ENCODE data around the gene PIGT. TPM values are rescaled to one million over a fixed set of nuclear protein-coding genes. Genes with fewer than 3 reads are reported as not detected.
A peak's percentile ranks its signal among the peaks of the same experiment; 100 is the strongest.
"Not testable (repeated sequence)": the region's sequence is repeated elsewhere in the genome, so short reads cannot be mapped to it uniquely, and the experiment has no call there.

Gene PIGT
- total RNA-seq, 2 donors from 2014 or later = 104 to 129 TPM

GRCh38 chr20:45449528-45449927, 33.6 kb downstream of the PIGT start:
- intact Hi-C loops (cut with DNase I) = loop anchor here in 1 of 2 donors (5.0 kb wide), 1 partner anchor 132 kb away; no protein-coding TSS in a partner anchor
- DNase-seq (no peak), ATAC-seq (peak in 1 of 2 donors; percentile 22)

GRCh38 chr20:45450097-45450818, 34.3 kb downstream of the PIGT start:
- intact Hi-C loops (cut with DNase I) = loop anchor here (1.0 to 10.0 kb wide), 2 partner anchors 131 to 325 kb away; no protein-coding TSS in a partner anchor
- no peak for DNase-seq
- peak in 1 of 2 donors; percentile 36 for ATAC-seq

GRCh38 chr20:45452238-45452637, 36.3 kb downstream of the PIGT start:
- DNase-seq (no peak), ATAC-seq (no peak)
- intact Hi-C loops (cut with DNase I) = loop anchor here in 1 of 2 donors (10.0 kb wide), 1 partner anchor 323 kb away; no protein-coding TSS in a partner anchor

- DNase-seq (no peak), ATAC-seq (no peak)
- intact Hi-C loops (cut with DNase I) = loop anchor here in 1 of 2 donors (10.0 kb wide), 1 partner anchor 322 kb away; no protein-coding TSS in a partner anchor
These were observed 37.1 kb downstream of the PIGT start for GRCh38 chr20:45452772-45453691.

GRCh38 chr20:45456632-45457031, 40.7 kb downstream of the PIGT start:
- DNase-seq (no peak), ATAC-seq (no peak)
- intact Hi-C loops (cut with DNase I) = loop anchor here (2.0 to 10.0 kb wide), 2 partner anchors 314 to 318 kb away; no protein-coding TSS in a partner anchor

GRCh38 chr20:45459606-45460005, 43.7 kb downstream of the PIGT start:
- intact Hi-C loops (cut with DNase I) = loop anchor here in 1 of 2 donors (10.0 kb wide), 1 partner anchor 315 kb away; no protein-coding TSS in a partner anchor
- no peak for DNase-seq
- no peak for ATAC-seq

GRCh38 chr20:45461225-45461624, 45.3 kb downstream of the PIGT start:
- ATAC-seq = no peak
- intact Hi-C loops (cut with DNase I) = no loop called here
- DNase-seq = no peak

- no peak for DNase-seq
- ATAC-seq = no peak
- intact Hi-C loops (cut with DNase I) = no loop called here
These were observed 47.0 kb downstream of the PIGT start for GRCh38 chr20:45462711-45463509.

GRCh38 chr20:45463709-45464108, 47.8 kb downstream of the PIGT start:
- intact Hi-C loops (cut with DNase I) = no loop called here
- no peak for DNase-seq
- no peak for ATAC-seq

- no peak for ATAC-seq
- intact Hi-C loops (cut with DNase I) = no loop called here
- DNase-seq = no peak
These were observed 49.7 kb downstream of the PIGT start for GRCh38 chr20:45465491-45466266.

GRCh38 chr20:45467172-45467571, 51.2 kb downstream of the PIGT start:
- ATAC-seq (no peak), DNase-seq (no peak)
- intact Hi-C loops (cut with DNase I) = no loop called here

GRCh38 chr20:45467861-45468260, 51.9 kb downstream of the PIGT start:
- ATAC-seq = no peak
- DNase-seq = no peak
- intact Hi-C loops (cut with DNase I) = no loop called here

GRCh38 chr20:45469336-45470261, 53.7 kb downstream of the PIGT start, which contains the start of gene WFDC2:
Gene WFDC2 (plus strand): TSS chr20:45469753. CDS start chr20:45469782, 29 bp downstream.
- no peak for DNase-seq
- intact Hi-C loops (cut with DNase I) = no loop called here
- peak; percentile 40 to 66 for ATAC-seq

GRCh38 chr20:45470262-45470931, 54.5 kb downstream of the PIGT start:
- intact Hi-C loops (cut with DNase I) = no loop called here
- ATAC-seq (peak; percentile 73 to 94), DNase-seq (peak; percentile 43)

- no peak for DNase-seq
- ATAC-seq = peak in 1 of 2 donors; percentile 21
- intact Hi-C loops (cut with DNase I) = no loop called here
These were observed 55.0 kb downstream of the PIGT start for GRCh38 chr20:45470937-45471336.

GRCh38 chr20:45472286-45472685, 56.3 kb downstream of the PIGT start:
- DNase-seq; intact Hi-C loops (cut with DNase I): not testable (repeated sequence)

More at GRCh38 chr20:45472286-45472685, 56.3 kb downstream of the PIGT start:
- ATAC-seq = not testable (repeated sequence)

Measured in left cardiac atrium (tissue), 4 donors.